Measurements from ENCODE around the gene HMG20A.

The HMG20A gene

DNA sequence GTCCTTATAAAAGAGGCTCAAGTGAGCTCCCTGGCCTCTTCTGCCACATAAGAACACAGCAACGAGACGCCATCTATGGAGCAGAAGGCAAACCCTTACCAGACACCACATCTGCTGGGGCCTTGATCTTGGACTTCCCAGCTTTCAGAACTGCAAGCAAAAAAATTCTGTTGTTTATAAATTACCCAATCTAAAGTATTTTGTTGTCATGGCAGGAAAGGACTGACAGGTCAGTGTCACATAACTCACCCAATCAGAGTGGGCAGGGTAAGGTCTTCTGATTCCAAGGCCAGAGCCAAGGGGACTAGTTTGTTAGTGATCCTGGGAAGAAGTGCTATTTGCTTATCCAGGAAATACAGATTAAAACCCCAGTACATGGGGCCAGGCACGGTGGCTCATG is 98.9 kb downstream of the HMG20A start:
- H3K79me1 ChIP-seq (ENCODE audit: low read length): no peaks in the 10 kb centered on the region
- H3K14ac ChIP-seq (ENCODE audit: low read length): no peak overlapping the region
- H3K4me2 ChIP-seq (ENCODE audit: low read length): no peak overlapping the region
- H2AFZ ChIP-seq (ENCODE audit: insufficient read depth, low read length, poor library complexity): no peak overlapping the region
- H3K27ac ChIP-seq (ENCODE audit: low read depth, low read length): no peak overlapping the region
- H4K12ac ChIP-seq (ENCODE audit: low read depth, low read length): no peak overlapping the region
- H2BK120ac ChIP-seq (ENCODE audit: insufficient read depth, low read length, poor library complexity): no peak overlapping the region
- no peak overlapping the region for H2BK5ac ChIP-seq (ENCODE audit: low read depth, low read length, poor library complexity)
- H3K4ac ChIP-seq (ENCODE audit: low read depth, low read length): no peak overlapping the region
- H3K79me2 ChIP-seq (ENCODE audit: control insufficient read depth, insufficient read depth, low read length, poor library complexity): no peaks in the 10 kb centered on the region
- peaks cover 2 to 3% of the 10 kb centered on the region in 2 experiments for H3K4me1 ChIP-seq (ENCODE audit: control insufficient read depth in 1 of 2, insufficient read depth in 2 of 2, low read length in 2 of 2)
- H3K9me3 ChIP-seq (ENCODE audit: insufficient read depth, low read depth, low read length): no peaks in the 10 kb centered on the region
- WGBS (ENCODE audit: extremely low coverage, insufficient coverage, insufficient read length): no CpG with 5 or more reads among the region's 3 CpGs
- no peak for DNase-seq
- no peak overlapping the region for H2AK5ac ChIP-seq (ENCODE audit: low read length)
- H3K4me3 ChIP-seq (ENCODE audit: low read depth, low read length): no peak overlapping the region
- no peaks in the 10 kb centered on the region for H3K36me3 ChIP-seq (ENCODE audit: control insufficient read depth in 1 of 2, insufficient read depth in 2 of 2, low read length in 2 of 2)
- H3K18ac ChIP-seq (ENCODE audit: low read length): no peak overlapping the region
- no peak overlapping the region for H4K91ac ChIP-seq (ENCODE audit: low read depth, low read length)
- H3K27me3 ChIP-seq (ENCODE audit: insufficient read depth, low read length): no peaks in the 10 kb centered on the region
- H4K8ac ChIP-seq (ENCODE audit: low read depth, low read length): no peak overlapping the region
- no peak overlapping the region for H2BK12ac ChIP-seq (ENCODE audit: low read length)
- H3K9ac ChIP-seq (ENCODE audit: low read length): no peak overlapping the region
- no peak overlapping the region for H3K23ac ChIP-seq (ENCODE audit: low read length)

DNA sequence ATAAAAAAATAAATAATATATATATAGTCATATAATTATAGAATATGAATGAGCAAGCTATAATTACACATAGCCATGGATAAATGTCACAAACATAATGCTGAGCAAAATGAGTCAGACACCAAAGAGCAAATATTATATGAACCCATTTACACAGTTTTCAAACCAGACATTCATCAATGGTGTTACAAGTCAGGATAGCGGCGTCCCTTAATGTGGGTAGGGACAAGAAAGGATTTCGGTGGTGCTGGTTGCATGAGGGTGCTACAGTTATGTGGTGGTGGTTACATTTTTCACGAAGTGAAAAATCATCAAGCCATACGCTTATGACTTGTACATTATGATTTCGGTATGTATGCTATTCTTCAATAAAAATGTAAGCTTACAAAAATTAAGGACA is 100.5 kb downstream of the HMG20A start:
- no peak overlapping the region for H3K23ac ChIP-seq (ENCODE audit: low read length)
- H3K27ac ChIP-seq (ENCODE audit: low read depth, low read length): no peak overlapping the region
- no peak overlapping the region for H3K14ac ChIP-seq (ENCODE audit: low read length)
- no peak overlapping the region for H3K4me3 ChIP-seq (ENCODE audit: low read depth, low read length)
- DNase-seq: peak; percentile 11 to 61
- H3K9ac ChIP-seq (ENCODE audit: low read length): no peak overlapping the region
- H2BK12ac ChIP-seq (ENCODE audit: low read length): no peak overlapping the region
- H3K79me1 ChIP-seq (ENCODE audit: low read length): peaks cover 9% of the 10 kb centered on the region
- no peak overlapping the region for H3K18ac ChIP-seq (ENCODE audit: low read length)
- H4K12ac ChIP-seq (ENCODE audit: low read depth, low read length): no peak overlapping the region
- H3K79me2 ChIP-seq (ENCODE audit: control insufficient read depth, insufficient read depth, low read length, poor library complexity): no peaks in the 10 kb centered on the region
- H2BK120ac ChIP-seq (ENCODE audit: insufficient read depth, low read length, poor library complexity): no peak overlapping the region
- H2BK5ac ChIP-seq (ENCODE audit: low read depth, low read length, poor library complexity): no peak overlapping the region
- H3K9me3 ChIP-seq (ENCODE audit: insufficient read depth, low read depth, low read length): no peaks in the 10 kb centered on the region
- peaks cover 11 to 14% of the 10 kb centered on the region in 2 experiments for H3K4me1 ChIP-seq (ENCODE audit: control insufficient read depth in 1 of 2, insufficient read depth in 2 of 2, low read length in 2 of 2)
- H2AK5ac ChIP-seq (ENCODE audit: low read length): no peak overlapping the region
- H3K36me3 ChIP-seq (ENCODE audit: control insufficient read depth in 1 of 2, insufficient read depth in 2 of 2, low read length in 2 of 2): no peaks in the 10 kb centered on the region
- no peak overlapping the region for H4K8ac ChIP-seq (ENCODE audit: low read depth, low read length)
- H3K27me3 ChIP-seq (ENCODE audit: insufficient read depth, low read length): no peaks in the 10 kb centered on the region
- no peak overlapping the region for H3K4ac ChIP-seq (ENCODE audit: low read depth, low read length)
- H2AFZ ChIP-seq (ENCODE audit: insufficient read depth, low read length, poor library complexity): no peak overlapping the region
- H4K91ac ChIP-seq (ENCODE audit: low read depth, low read length): no peak overlapping the region
- WGBS (ENCODE audit: extremely low coverage, insufficient coverage, insufficient read length): no CpG with 5 or more reads among the region's 6 CpGs
- no peak overlapping the region for H3K4me2 ChIP-seq (ENCODE audit: low read length)

DNA sequence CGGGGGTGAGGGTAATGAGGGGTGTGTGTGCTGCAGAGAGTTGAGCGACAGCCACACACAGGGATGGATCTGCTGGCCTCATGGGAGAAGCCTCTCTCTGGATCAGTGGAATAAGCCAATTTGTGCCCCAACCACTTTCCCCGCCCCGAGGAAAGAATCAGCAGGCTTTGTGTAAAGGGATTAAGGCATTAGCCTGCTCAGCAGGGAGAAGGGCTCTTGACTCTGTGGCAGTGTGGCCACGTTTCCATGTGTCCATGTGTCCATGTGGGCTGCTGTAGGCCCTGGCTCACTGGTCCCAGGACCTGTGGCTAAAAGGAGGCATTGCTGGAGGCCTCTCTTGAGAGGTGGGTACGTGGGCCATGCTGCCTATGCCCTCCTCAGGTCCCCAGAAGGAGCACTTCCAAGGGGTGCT is 104.7 kb downstream of the HMG20A start:
- DNase-seq: no peak
- Histone ChIP-seq H3K14ac (ENCODE audit: low read length) (peak overlapping the region; percentile 15), H3K27me3 (ENCODE audit: insufficient read depth, low read length) (no peaks in the 10 kb centered on the region), H3K18ac (ENCODE audit: low read length) (peak overlapping the region; percentile 15), H3K27ac (ENCODE audit: low read depth, low read length) (no peak overlapping the region), H4K12ac (ENCODE audit: low read depth, low read length) (no peak overlapping the region), H3K23ac (ENCODE audit: low read length) (no peak overlapping the region), H3K36me3 (ENCODE audit: control insufficient read depth in 1 of 2, insufficient read depth in 2 of 2, low read length in 2 of 2) (no peaks in the 10 kb centered on the region), H2BK12ac (ENCODE audit: low read length) (peak overlapping the region; percentile 87), H3K4ac (ENCODE audit: low read depth, low read length) (no peak overlapping the region), H3K9me3 (ENCODE audit: insufficient read depth, low read depth, low read length) (no peaks in the 10 kb centered on the region), H3K4me2 (ENCODE audit: low read length) (no peak overlapping the region), H2BK5ac (ENCODE audit: low read depth, low read length, poor library complexity) (no peak overlapping the region), H2AFZ (ENCODE audit: insufficient read depth, low read length, poor library complexity) (no peak overlapping the region), H3K79me2 (ENCODE audit: control insufficient read depth, insufficient read depth, low read length, poor library complexity) (peaks cover 13% of the 10 kb centered on the region), H3K9ac (ENCODE audit: low read length) (no peak overlapping the region), H2BK120ac (ENCODE audit: insufficient read depth, low read length, poor library complexity) (peak overlapping the region; percentile 93), H2AK5ac (ENCODE audit: low read length) (peak overlapping the region; percentile 21), H3K4me1 (ENCODE audit: control insufficient read depth in 1 of 2, insufficient read depth in 2 of 2, low read length in 2 of 2) (peaks cover 47 to 48% of the 10 kb centered on the region in 2 experiments), H4K8ac (ENCODE audit: low read depth, low read length) (peak overlapping the region; percentile 2), H4K91ac (ENCODE audit: low read depth, low read length) (peak overlapping the region; percentile 94), H3K4me3 (ENCODE audit: low read depth, low read length) (no peak overlapping the region), H3K79me1 (ENCODE audit: low read length) (peaks cover 47% of the 10 kb centered on the region)
- WGBS (ENCODE audit: extremely low coverage, insufficient coverage, insufficient read length): no CpG with 5 or more reads among the region's 6 CpGs

DNA sequence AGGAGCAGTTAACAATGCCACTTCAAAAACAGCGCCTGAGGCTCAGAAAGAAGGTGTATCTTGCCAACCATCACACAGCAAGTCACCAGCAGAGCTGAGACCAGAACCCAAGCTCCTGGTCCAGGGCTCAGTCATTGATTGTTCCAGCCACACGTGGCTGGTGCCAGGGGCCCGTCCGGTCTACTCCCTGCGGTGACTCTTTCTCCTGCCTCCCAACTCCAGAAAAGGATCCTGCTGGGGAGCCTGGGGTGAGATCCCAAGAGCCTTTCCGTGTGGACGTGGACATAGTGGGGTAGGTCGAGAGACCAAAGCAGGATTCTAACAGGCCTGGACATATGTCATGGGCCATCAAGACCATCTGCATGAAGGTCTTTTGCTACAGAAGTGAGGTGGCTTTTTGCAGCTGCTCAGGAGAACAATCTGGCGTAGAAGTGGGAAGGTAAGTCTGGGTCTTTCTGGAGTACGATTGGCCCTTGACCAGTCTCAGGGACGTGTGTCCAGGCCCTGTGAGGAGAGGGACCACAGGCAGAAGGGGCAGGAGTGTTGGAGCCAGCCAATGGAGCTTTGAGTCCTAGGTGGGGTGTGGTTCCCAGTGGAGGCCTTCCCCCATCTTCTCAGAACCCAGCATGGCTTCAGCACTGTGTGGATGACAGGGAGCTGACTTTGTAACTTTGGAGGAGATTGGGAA is 105.4 kb downstream of the HMG20A start:
- H2BK120ac ChIP-seq (ENCODE audit: insufficient read depth, low read length, poor library complexity): peak overlapping the region; percentile 93
- H3K27me3 ChIP-seq (ENCODE audit: insufficient read depth, low read length): no peaks in the 10 kb centered on the region
- H3K23ac ChIP-seq (ENCODE audit: low read length): no peak overlapping the region
- no peaks in the 10 kb centered on the region for H3K36me3 ChIP-seq (ENCODE audit: control insufficient read depth in 1 of 2, insufficient read depth in 2 of 2, low read length in 2 of 2)
- H4K91ac ChIP-seq (ENCODE audit: low read depth, low read length): peak overlapping the region; percentile 94
- H3K4me3 ChIP-seq (ENCODE audit: low read depth, low read length): no peak overlapping the region
- no peak overlapping the region for H3K4me2 ChIP-seq (ENCODE audit: low read length)
- peak overlapping the region; percentile 63 for H2BK5ac ChIP-seq (ENCODE audit: low read depth, low read length, poor library complexity)
- H3K9me3 ChIP-seq (ENCODE audit: insufficient read depth, low read depth, low read length): no peaks in the 10 kb centered on the region
- no CpG with 5 or more reads among the region's 11 CpGs for WGBS (ENCODE audit: extremely low coverage, insufficient coverage, insufficient read length)
- no peak overlapping the region for H4K12ac ChIP-seq (ENCODE audit: low read depth, low read length)
- H3K9ac ChIP-seq (ENCODE audit: low read length): no peak overlapping the region
- H3K27ac ChIP-seq (ENCODE audit: low read depth, low read length): no peak overlapping the region
- H2AFZ ChIP-seq (ENCODE audit: insufficient read depth, low read length, poor library complexity): no peak overlapping the region
- peaks cover 47 to 52% of the 10 kb centered on the region in 2 experiments for H3K4me1 ChIP-seq (ENCODE audit: control insufficient read depth in 1 of 2, insufficient read depth in 2 of 2, low read length in 2 of 2)
- H4K8ac ChIP-seq (ENCODE audit: low read depth, low read length): peak overlapping the region; percentile 74
- H3K79me2 ChIP-seq (ENCODE audit: control insufficient read depth, insufficient read depth, low read length, poor library complexity): peaks cover 13% of the 10 kb centered on the region
- H3K79me1 ChIP-seq (ENCODE audit: low read length): peaks cover 48% of the 10 kb centered on the region
- H3K18ac ChIP-seq (ENCODE audit: low read length): peak overlapping the region; percentile 96
- H3K14ac ChIP-seq (ENCODE audit: low read length): peak overlapping the region; percentile 82
- H3K4ac ChIP-seq (ENCODE audit: low read depth, low read length): peak overlapping the region; percentile 66
- H2BK12ac ChIP-seq (ENCODE audit: low read length): peak overlapping the region; percentile 87
- no peak for DNase-seq
- H2AK5ac ChIP-seq (ENCODE audit: low read length): peak overlapping the region; percentile 16

Measured in trophoblast cell (in vitro differentiated cells and primary cell).